Sigmoid colon (tissue), 4 donors: ENCODE measurements around the gene TEDC2.

ENCODE experiments used
- EP300 ChIP-seq, 4 donors: sonication (generic); formaldehyde crosslinking; IDR thresholded peaks; one replicate each; pipeline ENCODE4 v1.6.1; 2017; ENCODE audit warnings: antibody characterized with exemption in 4 of 4
- TF ChIP-seq, protein P1 (sequence below), 4 experiments: fragments of 450-650 bp in 3 of 4; fragments of 200-600 bp in 1 of 4; IDR thresholded peaks; one replicate each; pipeline ENCODE4 v1.5.1; 2016 to 2019; ENCODE audit warnings: antibody characterized with exemption in 4 of 4, mild to moderate bottlenecking in 3 of 4, moderate library complexity in 2 of 4

DNA sequence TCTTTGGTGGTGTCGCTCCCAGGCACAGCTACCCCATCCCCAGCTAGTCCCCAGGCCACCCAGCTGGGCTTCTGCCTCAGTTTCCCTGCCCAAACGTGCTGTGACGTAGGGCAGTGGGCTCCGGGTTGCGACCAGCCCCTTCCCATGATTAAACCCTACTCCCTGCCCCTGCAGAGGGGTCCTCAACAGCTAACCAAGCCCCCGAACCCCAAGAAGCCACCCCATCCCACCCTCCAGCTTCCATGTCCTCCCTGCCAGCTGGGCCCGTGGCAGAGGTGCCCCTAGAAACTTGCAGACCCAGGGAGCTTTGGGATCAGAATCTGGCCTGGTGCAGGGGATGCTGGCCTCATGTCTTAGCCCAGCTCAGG lies 10.3 kb downstream of the TEDC2 start:
- TF ChIP-seq EP300 (IDR thresholded peaks at IDR 0.05): no peak
- TF ChIP-seq, protein P1, sequence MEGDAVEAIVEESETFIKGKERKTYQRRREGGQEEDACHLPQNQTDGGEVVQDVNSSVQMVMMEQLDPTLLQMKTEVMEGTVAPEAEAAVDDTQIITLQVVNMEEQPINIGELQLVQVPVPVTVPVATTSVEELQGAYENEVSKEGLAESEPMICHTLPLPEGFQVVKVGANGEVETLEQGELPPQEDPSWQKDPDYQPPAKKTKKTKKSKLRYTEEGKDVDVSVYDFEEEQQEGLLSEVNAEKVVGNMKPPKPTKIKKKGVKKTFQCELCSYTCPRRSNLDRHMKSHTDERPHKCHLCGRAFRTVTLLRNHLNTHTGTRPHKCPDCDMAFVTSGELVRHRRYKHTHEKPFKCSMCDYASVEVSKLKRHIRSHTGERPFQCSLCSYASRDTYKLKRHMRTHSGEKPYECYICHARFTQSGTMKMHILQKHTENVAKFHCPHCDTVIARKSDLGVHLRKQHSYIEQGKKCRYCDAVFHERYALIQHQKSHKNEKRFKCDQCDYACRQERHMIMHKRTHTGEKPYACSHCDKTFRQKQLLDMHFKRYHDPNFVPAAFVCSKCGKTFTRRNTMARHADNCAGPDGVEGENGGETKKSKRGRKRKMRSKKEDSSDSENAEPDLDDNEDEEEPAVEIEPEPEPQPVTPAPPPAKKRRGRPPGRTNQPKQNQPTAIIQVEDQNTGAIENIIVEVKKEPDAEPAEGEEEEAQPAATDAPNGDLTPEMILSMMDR (IDR thresholded peaks at IDR 0.05): no peak
